Measurements from ENCODE around the gene ZSCAN12. TPM values are rescaled to one million over a fixed set of nuclear protein-coding genes. Genes with fewer than 3 reads are reported as not detected.

The ZSCAN12 gene
- total and polyA plus RNA-seq, 10 of the 15 experiments (the other 5 are each of a cell fraction or from before 2014, with no cell fraction given) = 1.2 to 12.2 (median 7.4) TPM

GRCh38 chr6:28402197-28402596 is 2.6 kb upstream of the ZSCAN12 start:
- no peak overlapping the region for H3K4me2 ChIP-seq (ENCODE audit: control insufficient read depth, insufficient read depth)
- ATAC-seq (no peak), FAIRE-seq (no peak), DNase-seq (ENCODE audit: low read depth, low spot score) (no peak)
- ChIA-PET SMC1A (ENCODE audit: uncharacterized antibody, unreplicated experiment) (interaction anchor here (0.6 to 1.7 kb wide), 5 partner anchors 13 to 69 kb away, joined by 3 to 5 read pairs (median 3); no protein-coding TSS in a partner anchor), RAD21 (ENCODE audit: unreplicated experiment) (no interaction called here), POLR2A (no interaction called here), CTCF (interaction anchor here (0.7 to 2.4 kb wide), 4 partner anchors 8 to 46 kb away, joined by 3 to 11 read pairs (median 4); no protein-coding TSS in a partner anchor)
- TF ChIP-seq JUNB (IDR thresholded peaks at IDR 0.05) = 0 out of 2 replicates have a peak, but pooled peaks have one; percentile 17
- no peak for TF ChIP-seq MYB (IDR thresholded peaks at IDR 0.05; ENCODE audit: borderline replicate concordance, low read depth, low read length)
- TF ChIP-seq, protein P1, sequence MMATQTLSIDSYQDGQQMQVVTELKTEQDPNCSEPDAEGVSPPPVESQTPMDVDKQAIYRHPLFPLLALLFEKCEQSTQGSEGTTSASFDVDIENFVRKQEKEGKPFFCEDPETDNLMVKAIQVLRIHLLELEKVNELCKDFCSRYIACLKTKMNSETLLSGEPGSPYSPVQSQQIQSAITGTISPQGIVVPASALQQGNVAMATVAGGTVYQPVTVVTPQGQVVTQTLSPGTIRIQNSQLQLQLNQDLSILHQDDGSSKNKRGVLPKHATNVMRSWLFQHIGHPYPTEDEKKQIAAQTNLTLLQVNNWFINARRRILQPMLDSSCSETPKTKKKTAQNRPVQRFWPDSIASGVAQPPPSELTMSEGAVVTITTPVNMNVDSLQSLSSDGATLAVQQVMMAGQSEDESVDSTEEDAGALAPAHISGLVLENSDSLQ (IDR thresholded peaks at IDR 0.05) = 0 out of 2 replicates have a peak, but pooled peaks have one; percentile 25
- H3K4me1 ChIP-seq (ENCODE audit: control insufficient read depth, insufficient read depth, low read length) = peaks cover 4% of the 10 kb centered on the region
- intact Hi-C loops (cut with micrococcal nuclease; ENCODE audit: unreplicated experiment) = no loop called here
- BruUV-seq (replicated peaks) = no TSS peak
- peaks cover 0 to 3% of the 10 kb centered on the region in 2 experiments; a peak in 1 of 4 replicates for H3K36me3 ChIP-seq (ENCODE audit: control insufficient read depth in 2 of 2, insufficient read depth in 2 of 2, low read length in 1 of 2)
- H3K27me3 ChIP-seq (replicated peaks in 1 of 2; ENCODE audit: control insufficient read depth in 2 of 2, insufficient read depth in 2 of 2, low read length in 1 of 2) = no peaks in the 10 kb centered on the region
- peaks cover 27% of the 10 kb centered on the region for H3K79me2 ChIP-seq (ENCODE audit: control insufficient read depth, insufficient read depth, low read length)
- H3K27ac ChIP-seq (ENCODE audit: control insufficient read depth, insufficient read depth) = no peak overlapping the region
- 50% methylated on average over 2 of the region's 2 CpGs for WGBS (ENCODE audit: insufficient coverage, insufficient replicate concordance, low lambda C conversion rate, missing lambda C conversion rate)
- H3K9ac ChIP-seq (ENCODE audit: control insufficient read depth, insufficient read depth, low read length) = no peak overlapping the region
- H3K9me3 ChIP-seq (replicated peaks; ENCODE audit: control insufficient read depth, insufficient read depth, low read length) = no peaks in the 10 kb centered on the region
- no peak overlapping the region for H3K4me3 ChIP-seq
- no peaks in the 10 kb centered on the region for H4K20me1 ChIP-seq (ENCODE audit: control insufficient read depth, insufficient read depth)
- no peak overlapping the region for H2AFZ ChIP-seq (ENCODE audit: control insufficient read depth, low read depth, low read length)
- in situ Hi-C loops (cut with MboI) = no loop called here

DNA sequence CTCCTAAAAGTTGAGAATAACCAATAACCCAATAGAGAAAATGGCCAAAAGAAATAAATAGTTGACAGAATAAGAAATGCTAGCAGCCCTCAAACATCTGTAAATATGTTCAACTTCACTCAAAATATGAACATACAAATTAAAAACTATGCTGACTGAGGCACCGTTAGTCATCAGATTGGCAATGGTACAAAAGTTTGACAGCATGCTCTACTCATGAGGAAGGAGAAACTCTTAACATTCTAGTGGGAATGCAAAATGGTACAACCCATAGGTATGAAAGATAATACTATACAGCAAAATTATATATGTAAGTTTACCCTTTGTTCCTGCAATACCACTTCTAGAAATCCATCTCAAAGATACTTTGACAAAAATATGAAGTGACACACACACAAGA is 1.6 kb upstream of the ZSCAN12 start:
- ChIA-PET RAD21 (ENCODE audit: unreplicated experiment) (no interaction called here), CTCF (no interaction called here), POLR2A (no interaction called here), SMC1A (ENCODE audit: uncharacterized antibody, unreplicated experiment) (interaction anchor here (0.9 to 1.7 kb wide), 2 partner anchors 12 to 17 kb away, joined by 3 read pairs; no protein-coding TSS in a partner anchor)
- H3K79me2 ChIP-seq (ENCODE audit: control insufficient read depth, insufficient read depth, low read length) = peaks cover 37% of the 10 kb centered on the region
- H3K9me3 ChIP-seq (replicated peaks; ENCODE audit: control insufficient read depth, insufficient read depth, low read length) = no peaks in the 10 kb centered on the region
- H3K4me2 ChIP-seq (ENCODE audit: control insufficient read depth, insufficient read depth) = no peak overlapping the region
- H3K27ac ChIP-seq (ENCODE audit: control insufficient read depth, insufficient read depth) = no peak overlapping the region
- no peak for ATAC-seq
- no peak for DNase-seq (ENCODE audit: low read depth, low spot score)
- WGBS (ENCODE audit: insufficient coverage, insufficient replicate concordance, low lambda C conversion rate, missing lambda C conversion rate) = 54% methylated on average over 1 of the region's 1 CpG
- H2AFZ ChIP-seq (ENCODE audit: control insufficient read depth, low read depth, low read length) = no peak overlapping the region
- H3K4me3 ChIP-seq = no peak overlapping the region
- no peak for FAIRE-seq
- H3K27me3 ChIP-seq (replicated peaks in 1 of 2; ENCODE audit: control insufficient read depth in 2 of 2, insufficient read depth in 2 of 2, low read length in 1 of 2) = no peaks in the 10 kb centered on the region
- H3K4me1 ChIP-seq (ENCODE audit: control insufficient read depth, insufficient read depth, low read length) = peaks cover 4% of the 10 kb centered on the region
- H3K36me3 ChIP-seq (ENCODE audit: control insufficient read depth in 2 of 2, insufficient read depth in 2 of 2, low read length in 1 of 2) = peaks cover 0 to 3% of the 10 kb centered on the region in 2 experiments; a peak in 1 of 4 replicates
- H3K9ac ChIP-seq (ENCODE audit: control insufficient read depth, insufficient read depth, low read length) = no peak overlapping the region
- in situ Hi-C loops (cut with MboI) (no loop called here), intact Hi-C loops (cut with micrococcal nuclease; ENCODE audit: unreplicated experiment) (no loop called here)
- no TSS peak for BruUV-seq (replicated peaks)
- no peaks in the 10 kb centered on the region for H4K20me1 ChIP-seq (ENCODE audit: control insufficient read depth, insufficient read depth)
- TF ChIP-seq ZBTB33 (IDR thresholded peaks at IDR 0.05) = no peak
- no peak for TF ChIP-seq CHD4 (IDR thresholded peaks at IDR 0.05)
- TF ChIP-seq, protein P2, sequence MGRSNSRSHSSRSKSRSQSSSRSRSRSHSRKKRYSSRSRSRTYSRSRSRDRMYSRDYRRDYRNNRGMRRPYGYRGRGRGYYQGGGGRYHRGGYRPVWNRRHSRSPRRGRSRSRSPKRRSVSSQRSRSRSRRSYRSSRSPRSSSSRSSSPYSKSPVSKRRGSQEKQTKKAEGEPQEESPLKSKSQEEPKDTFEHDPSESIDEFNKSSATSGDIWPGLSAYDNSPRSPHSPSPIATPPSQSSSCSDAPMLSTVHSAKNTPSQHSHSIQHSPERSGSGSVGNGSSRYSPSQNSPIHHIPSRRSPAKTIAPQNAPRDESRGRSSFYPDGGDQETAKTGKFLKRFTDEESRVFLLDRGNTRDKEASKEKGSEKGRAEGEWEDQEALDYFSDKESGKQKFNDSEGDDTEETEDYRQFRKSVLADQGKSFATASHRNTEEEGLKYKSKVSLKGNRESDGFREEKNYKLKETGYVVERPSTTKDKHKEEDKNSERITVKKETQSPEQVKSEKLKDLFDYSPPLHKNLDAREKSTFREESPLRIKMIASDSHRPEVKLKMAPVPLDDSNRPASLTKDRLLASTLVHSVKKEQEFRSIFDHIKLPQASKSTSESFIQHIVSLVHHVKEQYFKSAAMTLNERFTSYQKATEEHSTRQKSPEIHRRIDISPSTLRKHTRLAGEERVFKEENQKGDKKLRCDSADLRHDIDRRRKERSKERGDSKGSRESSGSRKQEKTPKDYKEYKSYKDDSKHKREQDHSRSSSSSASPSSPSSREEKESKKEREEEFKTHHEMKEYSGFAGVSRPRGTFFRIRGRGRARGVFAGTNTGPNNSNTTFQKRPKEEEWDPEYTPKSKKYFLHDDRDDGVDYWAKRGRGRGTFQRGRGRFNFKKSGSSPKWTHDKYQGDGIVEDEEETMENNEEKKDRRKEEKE (IDR thresholded peaks at IDR 0.05) = no peak
- no peak for TF ChIP-seq PAX8 (IDR thresholded peaks at IDR 0.05)
- TF ChIP-seq ESRRA (IDR thresholded peaks at IDR 0.05; ENCODE audit: low read length) = no peak
- no peak for TF ChIP-seq TARDBP (IDR thresholded peaks at IDR 0.05; ENCODE audit: borderline replicate concordance)
- no peak for TF ChIP-seq STAT3 (IDR thresholded peaks at IDR 0.05; ENCODE audit: low read depth, low read length)
- TF ChIP-seq, protein P3, sequence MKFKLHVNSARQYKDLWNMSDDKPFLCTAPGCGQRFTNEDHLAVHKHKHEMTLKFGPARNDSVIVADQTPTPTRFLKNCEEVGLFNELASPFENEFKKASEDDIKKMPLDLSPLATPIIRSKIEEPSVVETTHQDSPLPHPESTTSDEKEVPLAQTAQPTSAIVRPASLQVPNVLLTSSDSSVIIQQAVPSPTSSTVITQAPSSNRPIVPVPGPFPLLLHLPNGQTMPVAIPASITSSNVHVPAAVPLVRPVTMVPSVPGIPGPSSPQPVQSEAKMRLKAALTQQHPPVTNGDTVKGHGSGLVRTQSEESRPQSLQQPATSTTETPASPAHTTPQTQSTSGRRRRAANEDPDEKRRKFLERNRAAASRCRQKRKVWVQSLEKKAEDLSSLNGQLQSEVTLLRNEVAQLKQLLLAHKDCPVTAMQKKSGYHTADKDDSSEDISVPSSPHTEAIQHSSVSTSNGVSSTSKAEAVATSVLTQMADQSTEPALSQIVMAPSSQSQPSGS (IDR thresholded peaks at IDR 0.05; ENCODE audit: low read length) = no peak

Data from GM12878 (cell line).